GM10266 (cell line): ENCODE data around the gene DCC.

ENCODE experiments used
- DNase-seq: peaks from one replicate; pipeline ENCODE4 v3.0.0; 2012; ENCODE audit errors: extremely low spot score
- TF ChIP-seq, protein P1 (sequence below): IDR thresholded peaks from 2 replicates; pipeline ENCODE4 v1.5.1; 2012; ENCODE audit warnings: mild to moderate bottlenecking, low read depth; ENCODE audit not compliant: control insufficient read depth, insufficient read depth; ENCODE audit errors: missing control alignments

The DCC gene

GRCh38 chr18:52936931-52937330 lies 596.9 kb downstream of the DCC start:
- TF ChIP-seq, protein P1, sequence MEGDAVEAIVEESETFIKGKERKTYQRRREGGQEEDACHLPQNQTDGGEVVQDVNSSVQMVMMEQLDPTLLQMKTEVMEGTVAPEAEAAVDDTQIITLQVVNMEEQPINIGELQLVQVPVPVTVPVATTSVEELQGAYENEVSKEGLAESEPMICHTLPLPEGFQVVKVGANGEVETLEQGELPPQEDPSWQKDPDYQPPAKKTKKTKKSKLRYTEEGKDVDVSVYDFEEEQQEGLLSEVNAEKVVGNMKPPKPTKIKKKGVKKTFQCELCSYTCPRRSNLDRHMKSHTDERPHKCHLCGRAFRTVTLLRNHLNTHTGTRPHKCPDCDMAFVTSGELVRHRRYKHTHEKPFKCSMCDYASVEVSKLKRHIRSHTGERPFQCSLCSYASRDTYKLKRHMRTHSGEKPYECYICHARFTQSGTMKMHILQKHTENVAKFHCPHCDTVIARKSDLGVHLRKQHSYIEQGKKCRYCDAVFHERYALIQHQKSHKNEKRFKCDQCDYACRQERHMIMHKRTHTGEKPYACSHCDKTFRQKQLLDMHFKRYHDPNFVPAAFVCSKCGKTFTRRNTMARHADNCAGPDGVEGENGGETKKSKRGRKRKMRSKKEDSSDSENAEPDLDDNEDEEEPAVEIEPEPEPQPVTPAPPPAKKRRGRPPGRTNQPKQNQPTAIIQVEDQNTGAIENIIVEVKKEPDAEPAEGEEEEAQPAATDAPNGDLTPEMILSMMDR = no peak
- no peak for DNase-seq

DNA sequence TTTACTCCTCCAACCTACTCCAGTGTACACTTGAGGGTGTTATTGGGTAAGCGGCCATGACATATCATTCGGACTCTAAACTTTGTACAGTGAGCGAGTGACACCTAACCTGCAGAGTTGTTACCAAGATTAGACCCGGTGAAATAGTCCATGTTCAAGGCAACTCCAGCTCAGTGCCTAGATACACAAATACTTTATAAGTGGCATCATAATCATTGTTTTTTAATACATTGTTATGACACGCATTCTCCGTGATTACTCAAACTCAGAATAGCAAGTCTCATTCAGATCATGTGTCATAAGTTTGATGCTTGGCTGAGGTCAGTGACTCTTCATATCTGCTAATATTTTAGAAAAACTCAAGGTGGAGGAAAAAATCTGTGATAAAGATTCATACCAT lies 597.8 kb downstream of the DCC start:
- TF ChIP-seq, protein P1 = no peak
- DNase-seq = no peak

GRCh38 chr18:52945552-52945951 lies 605.6 kb downstream of the DCC start:
- no peak for DNase-seq
- TF ChIP-seq, protein P1 = no peak

DNA sequence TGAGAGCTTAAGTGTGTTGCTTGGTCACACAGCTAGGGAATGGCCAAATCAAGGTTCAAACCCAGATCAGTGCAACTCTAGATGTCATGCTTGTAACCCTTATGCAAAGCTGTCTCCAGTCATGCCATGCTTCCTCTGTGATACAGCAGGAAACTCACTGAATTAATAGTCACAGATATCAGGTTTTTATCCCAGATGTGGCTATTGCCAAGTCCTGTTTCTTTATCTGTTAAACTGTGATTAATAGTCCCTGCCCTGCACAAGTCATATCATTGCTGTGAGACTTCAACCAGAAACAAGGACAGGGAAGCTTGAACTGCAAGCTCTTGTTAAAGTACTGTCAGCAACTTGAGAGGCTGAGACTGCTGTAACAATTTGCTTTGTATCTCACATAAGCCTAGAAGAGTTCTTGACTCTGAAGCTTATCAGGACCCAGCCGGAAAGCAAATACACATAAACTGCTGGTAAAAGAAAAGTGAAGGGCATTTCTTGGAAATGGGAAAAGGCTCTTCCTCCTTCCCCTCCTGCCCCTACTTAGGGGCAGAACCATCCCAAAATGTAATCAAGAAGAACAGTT lies 609.0 kb downstream of the DCC start:
- DNase-seq = no peak
- TF ChIP-seq, protein P1 = no peak

DNA sequence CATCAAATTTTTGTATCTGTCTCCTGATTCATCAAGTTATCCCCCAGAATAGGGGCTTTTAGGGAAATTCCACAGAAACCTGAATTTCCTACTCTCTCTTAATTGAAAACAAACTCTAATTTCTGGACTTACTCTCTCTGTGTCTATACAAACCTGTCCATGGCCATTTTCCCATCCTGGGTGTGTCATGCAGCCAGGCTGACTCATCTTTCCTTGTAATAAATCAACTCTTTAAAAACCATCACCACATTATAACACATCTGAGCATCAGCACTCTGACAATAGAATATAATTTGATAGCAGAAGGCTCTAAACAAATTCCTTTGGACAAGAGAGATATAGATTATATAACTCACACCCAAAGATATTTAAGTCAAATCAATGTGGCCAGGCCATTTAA lies 610.2 kb downstream of the DCC start:
- DNase-seq = no peak
- TF ChIP-seq, protein P1 = no peak

- no peak for DNase-seq
- TF ChIP-seq, protein P1 = no peak
Measured at GRCh38 chr18:52953387-52953786, 613.4 kb downstream of the DCC start.

GRCh38 chr18:52963481-52963880 lies 623.5 kb downstream of the DCC start:
- TF ChIP-seq, protein P1 = no peak
- DNase-seq = no peak
